NCI-H1092 treated with DMSO at 0.1 percent for 48 hours (cell line): ENCODE results near the gene C11orf52.
"Not testable (repeated sequence)": the region's sequence is repeated elsewhere in the genome, so short reads cannot be mapped to it uniquely, and the experiment has no call there.

Source experiments
- DNase-seq: peaks from one replicate; lab custom pipeline; 2025; lab: John Stamatoyannopoulos, UW

The C11orf52 gene

GRCh38 chr11:111913031-111913861 lies 5.5 kb upstream of the C11orf52 start:
- no peak for DNase-seq

- DNase-seq: no peak
Observed at GRCh38 chr11:111913997-111914396, 4.7 kb upstream of the C11orf52 start.

- DNase-seq: no peak
Observed at GRCh38 chr11:111916768-111917167, 1.9 kb upstream of the C11orf52 start.

GRCh38 chr11:111917312-111917711 lies 1.4 kb upstream of the C11orf52 start:
- no peak for DNase-seq

DNA sequence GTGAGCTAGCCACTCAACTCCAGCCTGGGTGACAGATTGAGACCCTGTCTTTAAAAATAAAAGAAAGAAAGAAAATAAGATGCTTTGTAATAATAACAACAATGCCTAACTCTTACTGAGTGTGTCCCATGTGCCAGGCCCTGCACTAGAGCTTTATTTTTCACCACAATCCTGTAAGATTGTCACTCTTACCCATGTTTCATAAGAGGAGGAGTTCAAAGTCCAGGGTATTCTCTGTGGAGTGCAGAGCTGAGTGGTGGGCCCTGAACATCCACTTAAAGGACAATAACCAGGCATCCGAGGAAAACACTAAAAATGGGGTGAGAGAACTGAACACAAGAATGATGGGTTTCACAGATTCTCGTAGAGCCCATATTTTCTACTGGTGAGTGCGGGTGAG lies 925 bp upstream of the C11orf52 start:
- no peak for DNase-seq

DNA sequence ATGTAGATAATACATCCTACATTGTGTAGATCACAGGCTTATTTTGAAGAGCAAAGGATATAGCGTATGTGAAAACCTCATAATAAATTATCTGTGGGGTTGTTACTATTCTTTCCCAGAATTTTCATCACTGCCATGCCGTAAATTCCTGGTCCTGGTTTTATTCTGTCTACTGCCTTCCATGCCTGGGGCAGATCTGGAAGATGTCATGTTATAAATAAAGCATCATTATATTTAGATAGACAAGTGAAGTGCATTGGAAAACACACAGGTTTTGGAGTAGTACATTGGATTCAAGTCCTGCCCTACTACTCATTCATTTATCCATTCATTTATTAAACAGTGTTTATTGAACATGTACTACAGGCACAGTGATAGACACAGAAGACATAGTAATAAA lies 2.2 kb downstream of the C11orf52 start:
- no peak for DNase-seq

- DNase-seq: no peak
Observed at GRCh38 chr11:111921541-111922230, 3.0 kb downstream of the C11orf52 start.

DNA sequence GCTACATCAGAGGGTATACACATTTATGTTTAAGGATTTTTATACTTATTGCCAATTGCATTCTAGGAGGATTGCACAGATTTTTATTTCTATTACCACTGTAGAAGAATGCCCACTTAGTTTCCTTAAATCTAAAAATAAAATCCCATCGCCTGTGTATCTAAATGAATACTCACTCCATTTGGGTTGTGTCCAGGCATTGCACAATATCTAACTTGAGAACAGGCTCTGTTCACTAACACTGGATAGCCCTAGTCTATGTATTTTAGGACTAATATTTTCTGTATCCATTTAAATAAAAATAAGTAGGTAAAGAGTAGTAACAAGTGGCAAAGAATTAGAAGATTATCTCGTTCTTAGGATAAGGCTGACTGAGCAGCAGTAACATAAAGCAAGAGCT lies 4.1 kb downstream of the C11orf52 start:
- no peak for DNase-seq

- no peak for DNase-seq
Observed at GRCh38 chr11:111923351-111923788, 4.7 kb downstream of the C11orf52 start.

DNA sequence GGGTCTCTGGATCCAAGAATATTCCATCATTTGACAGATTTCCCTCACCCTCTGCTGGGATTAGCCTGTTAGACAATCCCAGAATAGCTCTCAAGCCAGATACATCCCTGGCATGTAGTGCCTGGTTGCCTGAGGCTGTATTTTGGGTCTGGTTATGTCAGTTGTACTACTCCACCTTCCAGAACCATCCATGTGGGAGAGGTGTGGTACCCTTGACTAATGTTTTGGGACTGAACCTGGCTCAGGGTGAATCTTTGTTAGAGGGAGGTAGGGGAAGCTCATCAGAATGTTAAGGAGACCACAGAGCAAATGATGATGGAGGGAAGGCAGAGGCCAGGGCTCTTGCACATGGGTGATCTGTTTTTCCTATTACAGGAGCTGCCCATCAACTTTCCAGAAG lies 5.2 kb downstream of the C11orf52 start:
- no peak for DNase-seq

DNA sequence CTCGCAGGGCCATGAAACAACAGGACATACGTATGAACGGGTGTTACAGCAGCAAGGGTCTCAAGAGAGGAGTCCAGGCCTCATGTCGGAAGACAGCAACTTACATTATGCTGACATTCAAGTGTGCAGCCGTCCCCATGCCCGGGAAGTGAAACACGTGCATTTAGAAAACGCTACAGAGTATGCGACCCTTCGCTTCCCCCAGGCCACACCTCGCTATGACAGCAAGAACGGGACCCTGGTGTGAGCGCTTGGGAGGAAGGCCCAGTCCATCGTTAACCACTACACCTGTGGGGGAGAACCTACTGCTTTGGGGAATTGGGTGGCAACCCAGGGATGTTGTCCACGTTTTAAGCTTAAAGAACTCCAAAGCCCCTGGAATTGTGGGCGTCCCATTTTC lies 7.2 kb downstream of the C11orf52 start:
- DNase-seq: no peak

DNA sequence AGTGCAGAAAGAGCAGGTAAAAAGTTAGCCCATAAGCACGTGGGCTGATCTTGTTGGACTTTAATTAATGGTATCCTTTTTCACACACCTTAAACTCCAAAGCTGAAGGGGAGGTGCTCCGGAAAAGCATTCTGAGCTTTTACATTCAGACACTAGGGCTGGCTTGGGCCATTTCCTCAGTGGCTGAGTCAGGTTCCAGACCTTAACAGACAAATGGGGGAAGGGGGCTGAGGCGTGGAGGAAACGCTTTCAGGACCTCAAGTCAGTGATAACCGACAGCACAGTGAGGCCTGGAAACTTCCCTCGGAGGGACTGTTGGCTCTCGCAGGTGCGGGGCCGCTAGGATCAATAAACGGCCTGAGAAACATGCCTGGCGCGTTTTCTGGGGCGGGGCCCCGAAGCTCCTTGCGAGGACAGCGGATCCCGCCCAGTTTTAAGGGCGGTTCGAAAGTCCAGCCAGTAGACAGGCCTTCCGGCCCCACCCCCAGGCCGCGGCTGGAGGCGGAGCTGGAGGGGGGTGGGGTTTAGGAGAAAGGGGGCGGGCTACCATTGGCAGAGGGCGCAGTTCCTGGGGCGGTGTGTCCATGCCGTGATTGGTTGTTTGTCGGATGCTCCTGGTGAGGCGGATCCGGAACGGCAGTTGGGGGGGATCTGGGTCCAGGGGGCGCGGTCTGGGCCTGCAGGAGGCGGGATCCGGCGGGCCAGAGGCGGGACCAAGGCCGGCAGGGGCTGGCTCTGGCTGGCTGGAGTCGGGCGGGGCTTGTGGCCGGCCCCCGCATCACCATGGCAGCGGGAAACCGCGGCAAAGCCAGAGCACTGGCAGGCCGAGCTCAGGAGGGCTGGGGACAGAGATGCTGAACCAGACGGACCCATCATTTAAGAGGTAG lies 8.0 kb downstream of the C11orf52 start:
- peak; percentile 99 for DNase-seq

GRCh38 chr11:111930472-111930871 lies 11.8 kb downstream of the C11orf52 start:
- no peak for DNase-seq

DNA sequence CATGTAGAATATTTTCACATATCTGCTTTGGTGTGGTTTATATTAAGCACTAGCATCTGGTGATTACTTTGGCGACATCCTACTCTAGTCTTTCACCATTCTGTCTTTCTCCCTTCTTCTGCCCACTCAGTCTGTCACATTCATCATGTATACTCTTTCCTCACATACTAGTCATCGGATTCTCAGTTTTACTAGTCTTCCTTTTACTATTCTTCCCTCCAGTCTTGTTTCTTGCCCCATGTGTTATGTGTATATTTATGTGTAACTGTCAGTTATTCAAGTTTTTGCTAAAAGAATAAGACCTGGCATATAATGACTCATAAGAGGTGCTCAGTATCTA lies 13.9 kb downstream of the C11orf52 start:
- no peak for DNase-seq

- not testable (repeated sequence) for DNase-seq
Observed at GRCh38 chr11:111933176-111933575, 14.5 kb downstream of the C11orf52 start.

DNA sequence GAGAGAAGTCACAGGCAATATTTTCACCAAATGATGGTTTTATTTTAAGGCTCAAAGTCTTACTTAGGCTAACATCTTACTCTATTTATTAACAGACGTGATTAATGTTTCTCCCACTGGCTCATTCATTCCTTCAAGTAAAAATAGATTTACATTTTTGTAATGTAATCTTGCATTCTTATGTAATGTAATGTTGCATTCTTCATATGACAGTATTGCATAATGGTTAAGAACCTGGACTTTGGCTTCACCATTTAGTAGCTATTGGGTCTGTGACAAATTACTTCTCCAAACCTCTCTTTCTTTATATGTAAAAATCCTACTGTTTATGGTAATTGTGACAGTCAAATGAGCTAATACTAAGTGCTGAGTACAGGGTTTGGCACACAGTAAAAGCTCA lies 15.2 kb downstream of the C11orf52 start:
- DNase-seq: no peak

- DNase-seq: no peak
Observed at GRCh38 chr11:111934306-111934705, 15.6 kb downstream of the C11orf52 start.

DNA sequence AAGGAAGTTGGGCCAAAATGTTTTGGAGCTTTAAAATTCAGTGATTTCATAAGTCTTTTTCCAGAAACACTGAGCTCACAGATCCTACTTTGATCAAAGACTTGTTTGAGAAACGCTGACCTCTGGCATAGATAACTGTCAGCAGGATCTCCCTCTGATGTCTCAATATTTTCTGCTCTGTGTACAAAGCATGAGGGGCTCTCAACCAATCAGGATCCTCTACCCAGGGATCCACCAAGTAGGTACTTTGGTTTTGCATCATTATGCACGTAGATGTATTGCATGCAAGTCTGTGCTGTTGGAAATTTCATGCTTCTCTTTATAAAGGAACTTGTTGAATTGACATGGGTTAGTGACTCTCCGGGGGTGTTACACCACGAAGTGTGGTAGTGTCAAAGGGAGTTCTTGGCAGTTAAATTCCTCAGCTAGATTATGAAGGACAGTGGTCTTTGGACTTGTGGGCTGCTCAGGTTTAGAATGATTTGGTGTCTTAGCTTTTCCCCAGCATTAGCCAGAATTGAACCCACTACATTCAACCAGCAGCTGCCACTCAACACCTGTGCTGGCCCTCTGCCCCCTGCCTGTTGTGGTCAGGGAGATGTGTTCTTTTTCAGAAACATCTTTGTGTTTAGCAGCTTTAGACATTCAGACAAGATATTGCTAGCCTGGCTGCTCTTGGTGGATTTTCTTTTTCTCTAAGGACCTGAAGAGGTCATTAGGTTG lies 16.8 kb downstream of the C11orf52 start:
- DNase-seq: no peak

DNA sequence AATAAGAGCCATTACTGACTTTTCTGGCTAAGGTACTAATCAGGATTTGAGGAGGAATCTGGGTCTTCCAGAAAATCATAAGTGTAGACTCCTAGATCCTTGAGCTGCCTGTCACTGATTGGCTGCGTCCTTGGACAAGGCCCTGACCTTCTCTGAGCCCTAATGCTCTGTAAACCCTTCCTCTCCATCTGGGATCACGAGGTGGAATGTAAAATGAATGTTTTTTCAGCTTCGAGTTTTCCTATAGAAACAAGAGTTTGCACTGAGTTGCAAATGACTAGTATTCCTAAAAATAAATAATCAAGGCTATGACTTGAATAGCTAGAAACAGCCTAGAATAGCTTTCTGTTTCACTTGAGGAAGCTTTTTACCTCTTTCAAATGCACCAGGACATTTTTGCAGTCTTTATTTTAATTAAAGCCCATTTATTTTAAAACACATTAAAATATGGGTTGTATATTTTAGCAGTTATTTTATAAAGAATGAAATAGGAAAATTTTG lies 17.4 kb downstream of the C11orf52 start:
- DNase-seq: no peak

GRCh38 chr11:111937461-111937769 lies 18.7 kb downstream of the C11orf52 start:
- no peak for DNase-seq

DNA sequence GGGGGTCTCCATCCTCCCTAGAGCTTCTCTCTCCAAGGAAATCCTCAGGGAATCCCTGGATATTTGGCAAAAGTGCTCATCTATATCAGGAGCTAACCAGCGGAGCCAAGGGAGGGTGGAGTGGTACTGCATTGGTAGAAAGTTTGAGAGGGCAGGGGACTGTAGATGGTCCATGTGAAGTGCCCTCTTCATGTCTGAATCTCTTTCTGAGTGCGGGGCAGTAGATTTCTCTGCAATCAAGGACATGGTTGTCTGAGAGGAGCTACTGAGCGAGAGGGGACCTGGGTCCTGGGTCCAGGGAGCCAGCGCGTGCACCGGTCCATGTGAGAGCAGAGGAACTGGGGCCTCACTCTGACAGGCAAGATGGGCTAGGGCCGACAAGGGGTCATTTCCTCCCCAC lies 19.1 kb downstream of the C11orf52 start:
- DNase-seq: no peak

DNA sequence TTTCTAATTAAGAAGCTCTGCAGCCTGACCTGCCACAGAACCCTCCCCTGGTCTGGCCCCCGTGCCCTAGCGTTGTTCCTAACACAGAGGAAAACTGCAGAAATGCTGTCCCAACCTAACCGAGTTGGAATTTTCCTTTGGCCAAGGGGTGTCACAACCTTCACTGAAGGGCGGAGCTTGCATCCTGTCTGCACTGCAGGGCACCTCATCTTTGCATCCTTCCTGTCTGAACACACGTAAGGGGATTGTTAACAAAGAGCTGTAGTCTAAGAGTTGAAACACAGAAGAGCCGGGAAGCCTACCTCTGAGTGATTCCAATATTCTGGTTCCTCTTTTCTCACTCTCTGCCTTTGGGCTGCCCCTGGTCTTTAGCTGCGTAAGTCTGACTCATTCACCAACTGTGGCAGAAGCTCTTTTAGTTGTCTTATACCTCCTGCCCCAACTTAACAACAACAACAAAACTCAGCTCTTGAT lies 20.0 kb downstream of the C11orf52 start:
- no peak for DNase-seq
